ENCODE data around the gene ZC3H10. TPM values are rescaled to one million over a fixed set of nuclear protein-coding genes. Genes with fewer than 3 reads are reported as not detected.

ZC3H10 gene
- total RNA-seq, 1 experiment from 2014 or later = 8.4 TPM

DNA sequence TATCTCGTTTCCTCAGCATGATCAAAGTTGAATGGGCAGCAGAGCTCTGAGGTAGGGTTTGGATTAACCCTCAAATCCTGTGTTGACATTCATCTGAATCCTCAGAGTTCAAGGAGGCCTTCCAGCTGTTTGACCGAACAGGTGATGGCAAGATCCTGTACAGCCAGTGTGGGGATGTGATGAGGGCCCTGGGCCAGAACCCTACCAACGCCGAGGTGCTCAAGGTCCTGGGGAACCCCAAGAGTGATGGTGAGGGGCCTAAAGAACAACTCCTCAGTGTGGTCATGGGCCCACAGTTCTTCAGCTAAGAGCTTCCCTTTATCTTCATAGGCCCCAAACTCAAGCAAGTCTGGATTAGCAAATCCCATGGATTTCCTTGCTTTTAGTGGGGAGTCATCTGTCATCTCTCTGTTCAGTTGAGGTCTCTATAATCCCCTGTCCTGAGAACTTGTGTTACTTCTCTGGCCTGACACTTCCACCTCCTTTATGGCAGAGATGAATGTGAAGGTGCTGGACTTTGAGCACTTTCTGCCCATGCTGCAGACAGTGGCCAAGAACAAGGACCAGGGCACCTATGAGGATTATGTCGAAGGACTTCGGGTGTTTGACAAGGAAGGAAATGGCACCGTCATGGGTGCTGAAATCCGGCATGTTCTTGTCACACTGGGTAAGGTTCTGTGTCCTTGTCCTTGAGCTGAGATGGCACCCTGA lies 41.6 kb downstream of the ZC3H10 start:
- in situ Hi-C loops (cut with HindIII; ENCODE audit: low pct_unique_long_range_greater_than_20kb, low sequenced_read_pairs) = no loop called here
- no peak for DNase-seq (ENCODE audit: low read depth)

DNA sequence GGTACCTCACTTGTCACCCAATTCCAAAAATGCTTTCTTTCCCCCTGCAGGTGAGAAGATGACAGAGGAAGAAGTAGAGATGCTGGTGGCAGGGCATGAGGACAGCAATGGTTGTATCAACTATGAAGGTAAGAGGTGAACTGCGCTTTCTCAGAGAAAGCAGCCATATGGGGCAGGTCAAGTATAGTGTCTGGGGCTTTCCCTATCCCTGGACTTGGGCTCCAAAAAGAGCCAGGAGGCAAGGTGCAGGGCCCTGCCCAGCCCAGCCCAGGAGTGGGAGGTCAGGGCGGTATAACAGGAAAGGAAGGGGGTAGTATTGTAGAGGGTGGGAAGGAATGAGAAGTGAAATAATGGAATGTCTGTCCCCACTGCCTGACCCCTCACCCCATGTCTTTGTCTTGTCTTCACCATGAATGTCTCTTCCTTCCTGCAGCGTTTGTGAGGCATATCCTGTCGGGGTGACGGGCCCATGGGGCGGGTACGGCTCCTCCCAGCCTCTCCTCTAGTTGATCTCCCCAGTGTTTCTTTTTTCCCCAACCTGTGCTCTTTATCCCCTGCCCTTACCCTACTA lies 42.2 kb downstream of the ZC3H10 start:
- in situ Hi-C loops (cut with HindIII; ENCODE audit: low pct_unique_long_range_greater_than_20kb, low sequenced_read_pairs) = no loop called here
- DNase-seq (ENCODE audit: low read depth) = no peak

DNA sequence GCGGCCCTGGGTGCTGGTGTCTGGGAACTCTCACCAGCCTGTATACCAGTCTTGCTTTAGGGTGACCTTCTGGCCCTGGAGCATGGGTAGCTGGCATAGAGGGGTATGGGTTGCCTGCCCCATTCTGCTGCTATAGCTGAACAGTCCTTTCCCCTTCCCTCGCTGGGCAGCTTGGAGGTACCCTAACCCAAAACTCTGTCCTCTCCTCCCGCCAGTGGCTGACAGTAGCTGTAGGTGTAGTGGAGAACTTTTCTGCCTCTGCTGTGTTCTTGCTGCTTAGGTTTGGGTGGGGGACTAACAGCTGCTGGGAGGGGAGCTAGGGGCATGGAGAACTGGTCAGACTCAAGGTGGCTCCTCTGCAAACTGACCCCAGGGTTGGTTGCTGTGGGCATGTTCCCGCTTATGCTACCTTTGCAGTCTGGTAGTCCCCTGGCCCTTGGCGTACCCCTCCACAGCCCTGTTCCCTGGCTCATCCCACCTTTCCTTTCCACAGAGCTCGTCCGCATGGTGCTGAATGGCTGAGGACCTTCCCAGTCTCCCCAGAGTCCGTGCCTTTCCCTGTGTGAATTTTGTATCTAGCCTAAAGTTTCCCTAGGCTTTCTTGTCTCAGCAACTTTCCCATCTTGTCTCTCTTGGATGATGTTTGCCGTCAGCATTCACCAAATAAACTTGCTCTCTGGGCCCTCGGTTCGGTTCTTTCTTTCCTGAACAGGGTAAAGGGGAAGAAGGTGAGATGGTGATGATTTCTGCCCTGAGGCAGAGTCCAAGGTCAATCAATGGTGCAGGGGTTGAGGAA lies 43.0 kb downstream of the ZC3H10 start:
- in situ Hi-C loops (cut with HindIII; ENCODE audit: low pct_unique_long_range_greater_than_20kb, low sequenced_read_pairs) = no loop called here
- no peak for DNase-seq (ENCODE audit: low read depth)

DNA sequence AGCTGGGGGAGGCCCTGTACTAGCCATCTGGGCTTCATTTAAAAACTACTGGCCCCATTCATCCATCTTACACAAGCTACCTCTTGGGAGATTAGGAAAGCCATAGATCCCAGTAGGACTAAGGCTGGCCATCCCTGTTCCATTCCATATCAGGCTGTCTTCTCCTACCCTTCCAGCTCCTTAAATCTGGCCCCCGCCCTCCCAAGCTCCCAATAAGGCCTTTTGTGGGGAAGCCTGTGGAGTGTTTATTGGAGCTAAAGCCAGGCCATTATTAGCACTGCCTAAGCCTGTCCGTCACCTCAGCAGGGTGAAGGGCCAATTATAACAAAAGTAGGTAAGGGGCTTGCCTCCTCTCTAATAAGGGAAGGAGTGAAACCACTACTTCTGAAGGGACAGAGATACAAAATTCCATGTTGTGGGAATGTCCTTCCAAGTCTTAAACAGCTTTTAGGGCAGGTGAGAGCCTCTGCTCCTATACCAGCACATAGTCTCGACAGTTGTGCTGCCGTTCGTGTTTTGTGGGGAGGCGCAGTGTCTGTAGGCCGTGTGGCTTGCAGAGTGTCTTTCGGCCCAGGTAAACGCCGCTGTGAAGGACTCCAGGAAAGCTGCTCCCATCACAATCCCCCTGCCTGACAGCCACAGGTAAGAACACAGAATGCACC lies 43.8 kb downstream of the ZC3H10 start:
- in situ Hi-C loops (cut with HindIII; ENCODE audit: low pct_unique_long_range_greater_than_20kb, low sequenced_read_pairs) = no loop called here
- DNase-seq (ENCODE audit: low read depth) = no peak

DNA sequence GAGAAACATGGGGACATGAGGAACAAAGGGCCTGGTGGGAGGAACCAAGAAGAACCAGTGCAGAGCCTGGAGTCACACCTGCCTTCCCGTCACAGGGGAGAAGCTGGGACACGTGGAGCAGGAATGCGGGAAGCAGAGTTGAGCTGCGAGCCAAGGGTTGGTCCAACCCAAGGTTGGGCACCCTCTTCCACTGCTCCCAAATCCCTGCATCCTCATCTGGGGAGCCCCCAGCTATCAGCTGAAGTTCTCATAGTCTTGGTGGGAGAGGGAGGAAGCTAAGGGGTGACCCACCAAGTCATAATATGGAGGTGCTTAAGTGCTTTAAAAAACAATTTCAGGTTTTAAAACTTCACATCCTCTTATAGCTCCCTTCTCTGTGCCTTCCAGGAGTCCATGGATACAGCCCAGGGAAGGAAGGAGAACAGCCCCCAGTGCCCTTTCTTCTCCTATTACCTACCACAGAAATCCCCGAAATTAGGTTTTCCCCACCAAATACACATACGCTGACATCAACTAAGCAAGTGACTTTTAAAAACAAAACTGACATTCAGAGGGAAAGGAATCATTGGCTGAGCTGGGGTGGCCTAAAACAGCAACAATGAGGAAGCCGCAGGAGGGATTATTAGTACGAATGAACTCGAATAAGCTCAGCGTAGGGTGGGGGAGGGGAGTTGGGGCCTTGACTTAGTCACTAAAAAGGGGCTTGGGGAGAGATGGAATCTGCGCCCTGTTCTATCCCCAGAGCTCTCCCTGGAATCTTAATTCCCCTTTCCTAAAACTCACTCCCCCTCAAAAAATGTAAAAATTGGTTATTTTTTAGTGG lies 44.6 kb downstream of the ZC3H10 start:
- in situ Hi-C loops (cut with HindIII; ENCODE audit: low pct_unique_long_range_greater_than_20kb, low sequenced_read_pairs) = no loop called here
- no peak for DNase-seq (ENCODE audit: low read depth)

DNA sequence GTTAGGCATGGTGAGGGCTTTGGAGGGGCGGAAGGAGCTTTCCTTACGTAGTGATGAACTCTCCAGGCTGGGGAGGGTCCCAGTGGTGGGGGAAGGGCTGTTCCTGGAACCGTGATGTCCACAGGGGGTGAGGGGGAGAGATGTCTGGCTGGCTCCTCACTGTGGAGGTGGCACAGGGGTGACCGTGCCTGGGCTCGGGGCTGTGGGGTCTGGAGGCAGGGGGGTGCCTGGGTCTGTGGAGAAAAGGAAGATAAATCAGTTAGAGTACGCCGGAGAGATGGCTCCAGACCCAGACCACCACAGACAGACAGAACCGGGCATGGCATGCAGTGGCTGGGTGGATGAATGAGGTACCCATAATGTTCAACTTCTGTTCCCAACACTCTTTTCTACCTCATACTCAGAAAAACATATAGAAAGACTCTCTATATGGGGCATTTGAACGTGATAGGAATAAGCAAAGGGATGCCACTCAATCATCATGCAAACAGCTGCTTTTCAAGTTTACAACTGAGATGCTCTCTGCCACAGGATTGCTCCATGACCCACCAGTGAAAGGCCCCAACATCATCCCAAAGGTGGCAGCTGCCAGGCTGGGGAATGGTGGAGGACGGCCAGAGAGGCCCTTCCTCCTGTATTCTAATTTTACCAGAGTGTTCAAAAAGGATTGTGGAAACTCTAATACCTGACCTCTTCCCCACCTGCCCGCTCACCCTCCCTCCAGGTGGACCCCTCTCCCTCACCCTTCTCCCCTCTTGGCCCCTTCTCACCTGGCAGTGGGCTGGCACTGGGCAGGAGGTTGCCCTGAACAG lies 45.7 kb downstream of the ZC3H10 start:
- in situ Hi-C loops (cut with HindIII; ENCODE audit: low pct_unique_long_range_greater_than_20kb, low sequenced_read_pairs) = no loop called here
- no peak for DNase-seq (ENCODE audit: low read depth)

DNA sequence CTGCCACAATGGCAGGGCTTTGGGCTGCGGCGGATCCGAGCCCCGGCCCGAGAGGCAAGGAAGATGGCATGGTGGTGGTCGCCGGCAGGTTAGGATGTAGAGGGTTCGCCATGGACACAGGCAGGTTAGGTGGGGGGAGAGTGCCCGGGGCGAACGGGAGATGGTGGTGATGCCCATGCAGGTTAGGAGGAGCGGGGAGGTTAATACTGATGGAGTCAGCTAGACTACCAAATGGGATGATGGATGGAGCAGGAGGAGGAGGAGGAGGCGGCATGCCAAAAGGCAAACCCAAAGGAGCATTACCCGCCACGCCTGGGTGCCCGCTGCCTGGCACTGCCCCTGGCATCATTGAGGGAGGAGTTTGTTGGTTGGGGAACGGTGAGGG lies 46.3 kb downstream of the ZC3H10 start:
- no peak for DNase-seq (ENCODE audit: low read depth)
- in situ Hi-C loops (cut with HindIII; ENCODE audit: low pct_unique_long_range_greater_than_20kb, low sequenced_read_pairs) = no loop called here

DNA sequence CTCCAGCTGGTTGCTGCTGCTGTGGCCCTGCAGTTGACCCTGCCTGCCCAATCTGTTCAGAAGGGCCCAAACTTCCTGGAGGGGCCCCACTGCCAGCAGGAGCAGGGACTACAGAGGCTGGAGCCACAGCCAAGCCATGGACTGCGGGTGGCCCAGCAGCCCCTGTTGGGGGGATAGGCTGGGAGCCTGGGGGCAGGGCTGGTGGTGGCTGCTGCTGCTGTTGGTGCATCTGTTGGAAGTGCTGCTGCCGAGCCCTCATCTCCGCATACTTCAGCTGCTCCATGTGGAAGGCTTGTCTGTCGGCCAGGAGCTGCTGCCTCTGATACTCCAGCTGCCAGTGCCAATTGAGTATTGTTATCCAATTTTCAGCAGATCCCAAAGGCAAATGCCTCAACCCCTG lies 47.3 kb downstream of the ZC3H10 start:
- no peak for DNase-seq (ENCODE audit: low read depth)
- in situ Hi-C loops (cut with HindIII; ENCODE audit: low pct_unique_long_range_greater_than_20kb, low sequenced_read_pairs) = no loop called here

DNA sequence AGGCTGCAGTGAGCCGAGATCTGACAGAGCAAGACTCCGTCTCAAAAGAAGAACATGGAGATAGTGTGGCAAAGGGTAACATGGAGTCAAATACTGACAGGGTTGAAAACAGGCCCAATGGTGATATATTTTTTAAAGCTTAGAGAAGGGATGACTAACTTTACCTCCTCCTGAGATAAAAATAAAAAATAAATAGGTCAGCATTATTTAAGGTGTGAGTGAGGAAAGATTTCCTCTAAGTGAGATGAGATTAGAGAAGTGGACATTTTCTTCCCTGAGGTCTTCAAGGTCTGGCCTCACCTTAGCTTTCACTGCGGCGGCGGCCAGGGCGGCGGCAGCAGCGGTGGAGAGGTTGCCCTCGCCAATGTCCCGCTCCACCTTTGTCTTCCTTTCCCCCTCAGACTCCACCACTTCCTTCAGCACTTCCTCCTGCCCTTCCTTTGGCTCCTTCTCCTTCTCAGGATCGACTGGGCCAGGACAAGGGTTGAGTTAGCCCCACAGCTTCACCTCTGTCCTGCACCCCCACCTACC lies 51.2 kb downstream of the ZC3H10 start:
- in situ Hi-C loops (cut with HindIII; ENCODE audit: low pct_unique_long_range_greater_than_20kb, low sequenced_read_pairs) = no loop called here
- DNase-seq (ENCODE audit: low read depth) = no peak

DNA sequence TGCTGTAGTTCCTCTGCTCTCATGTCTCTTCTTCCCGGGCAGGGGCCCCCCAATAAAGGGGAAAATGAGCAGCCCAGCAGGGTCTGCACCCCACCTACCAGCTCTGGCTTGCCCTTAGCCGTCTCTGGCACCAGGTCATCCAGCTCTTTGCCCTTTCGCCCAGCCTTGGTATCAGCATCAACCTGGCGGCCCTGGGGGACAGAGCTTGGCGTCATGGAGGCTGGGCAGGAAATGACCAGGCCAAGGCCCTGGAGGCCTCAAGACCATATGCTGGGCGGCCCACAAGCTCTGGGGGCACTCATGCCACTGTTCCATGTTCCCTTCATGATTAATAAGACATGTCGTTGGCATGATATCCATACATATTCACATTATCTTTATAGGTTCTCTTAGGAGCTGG lies 54.8 kb downstream of the ZC3H10 start:
- in situ Hi-C loops (cut with HindIII; ENCODE audit: low pct_unique_long_range_greater_than_20kb, low sequenced_read_pairs) = no loop called here

More for the DNA sequence above, 54.8 kb downstream of the ZC3H10 start:
- no peak for DNase-seq (ENCODE audit: low read depth)

Other genes starting within 250 kb of the ZC3H10 start
- 36.1 and 62.7 TPM in 2 replicates for gene PYM1, start 190.4 kb upstream of the ZC3H10 start, total RNA-seq (2014; rRNA removed; shearing (Covaris generic); ENCODE audit: low replicate concordance)
- gene DGKA, start 187.1 kb upstream of the ZC3H10 start, total RNA-seq (2014; rRNA removed; shearing (Covaris generic); ENCODE audit: low replicate concordance) = 0.17 and 1.2 TPM in 2 replicates
- 10.4 and 27.5 TPM in 2 replicates for gene PMEL, start 152.2 kb upstream of the ZC3H10 start, total RNA-seq (2014; rRNA removed; shearing (Covaris generic); ENCODE audit: low replicate concordance)
- gene CDK2, start 151.4 kb upstream of the ZC3H10 start, total RNA-seq (2014; rRNA removed; shearing (Covaris generic); ENCODE audit: low replicate concordance) = 42.6 and 58.5 TPM in 2 replicates
- gene RAB5B, start 144.2 kb upstream of the ZC3H10 start, total RNA-seq (2014; rRNA removed; shearing (Covaris generic); ENCODE audit: low replicate concordance) = 26.3 and 36.1 TPM in 2 replicates
- 25.3 and 28.7 TPM in 2 replicates for gene SUOX, start 121.0 kb upstream of the ZC3H10 start, total RNA-seq (2014; rRNA removed; shearing (Covaris generic); ENCODE audit: low replicate concordance)
- gene IKZF4, start 97.2 kb upstream of the ZC3H10 start, total RNA-seq (2014; rRNA removed; shearing (Covaris generic); ENCODE audit: low replicate concordance) = 0.34 and 1.9 TPM in 2 replicates
- 1,254 and 1,317 TPM in 2 replicates for gene RPS26, start 76.3 kb upstream of the ZC3H10 start, total RNA-seq (2014; rRNA removed; shearing (Covaris generic); ENCODE audit: low replicate concordance)
- gene ERBB3, start 38.1 kb upstream of the ZC3H10 start, total RNA-seq (2014; rRNA removed; shearing (Covaris generic); ENCODE audit: low replicate concordance) = 0.75 and 1.8 TPM in 2 replicates
- 415 and 417 TPM in 2 replicates for gene PA2G4, start 13.7 kb upstream of the ZC3H10 start, total RNA-seq (2014; rRNA removed; shearing (Covaris generic); ENCODE audit: low replicate concordance)
- 3,851 and 5,660 TPM in 2 replicates for gene RPL41, start 1.6 kb upstream of the ZC3H10 start, total RNA-seq (2014; rRNA removed; shearing (Covaris generic); ENCODE audit: low replicate concordance)
- 155 and 163 TPM in 2 replicates for gene ESYT1, start 10.0 kb downstream of the ZC3H10 start, total RNA-seq (2014; rRNA removed; shearing (Covaris generic); ENCODE audit: low replicate concordance)
- gene MYL6B, start 34.3 kb downstream of the ZC3H10 start, total RNA-seq (2014; rRNA removed; shearing (Covaris generic); ENCODE audit: low replicate concordance) = 216 and 250 TPM in 2 replicates
- gene MYL6, start 40.1 kb downstream of the ZC3H10 start, total RNA-seq (2014; rRNA removed; shearing (Covaris generic); ENCODE audit: low replicate concordance) = 3,263 and 3,510 TPM in 2 replicates
- 19.3 and 27.0 TPM in 2 replicates for gene SMARCC2, start 71.2 kb downstream of the ZC3H10 start, total RNA-seq (2014; rRNA removed; shearing (Covaris generic); ENCODE audit: low replicate concordance)
- 83.0 and 119 TPM in 2 replicates for gene RNF41, start 103.7 kb downstream of the ZC3H10 start, total RNA-seq (2014; rRNA removed; shearing (Covaris generic); ENCODE audit: low replicate concordance)
- 162 and 187 TPM in 2 replicates for gene NABP2, start 106.1 kb downstream of the ZC3H10 start, total RNA-seq (2014; rRNA removed; shearing (Covaris generic); ENCODE audit: low replicate concordance)
- not detected in 2 replicates for gene SLC39A5, start 111.8 kb downstream of the ZC3H10 start, total RNA-seq (2014; rRNA removed; shearing (Covaris generic); ENCODE audit: low replicate concordance)
- gene ANKRD52, start 140.1 kb downstream of the ZC3H10 start, total RNA-seq (2014; rRNA removed; shearing (Covaris generic); ENCODE audit: low replicate concordance) = 15.1 and 15.7 TPM in 2 replicates
- gene COQ10A, start 148.7 kb downstream of the ZC3H10 start, total RNA-seq (2014; rRNA removed; shearing (Covaris generic); ENCODE audit: low replicate concordance) = 21.7 and 25.1 TPM in 2 replicates
- gene CS, start 182.1 kb downstream of the ZC3H10 start, total RNA-seq (2014; rRNA removed; shearing (Covaris generic); ENCODE audit: low replicate concordance) = 73.6 and 84.6 TPM in 2 replicates
- 244 and 346 TPM in 2 replicates for gene CNPY2, start 197.7 kb downstream of the ZC3H10 start, total RNA-seq (2014; rRNA removed; shearing (Covaris generic); ENCODE audit: low replicate concordance)
- gene PAN2, start 215.7 kb downstream of the ZC3H10 start, total RNA-seq (2014; rRNA removed; shearing (Covaris generic); ENCODE audit: low replicate concordance) = 29.0 and 59.6 TPM in 2 replicates
- gene IL23A, start 220.6 kb downstream of the ZC3H10 start, total RNA-seq (2014; rRNA removed; shearing (Covaris generic); ENCODE audit: low replicate concordance) = 0.32 and 0.51 TPM in 2 replicates
- gene STAT2, start 241.8 kb downstream of the ZC3H10 start, total RNA-seq (2014; rRNA removed; shearing (Covaris generic); ENCODE audit: low replicate concordance) = 89.5 and 90.1 TPM in 2 replicates
- gene APOF, start 244.6 kb downstream of the ZC3H10 start, total RNA-seq (2014; rRNA removed; shearing (Covaris generic); ENCODE audit: low replicate concordance) = not detected in 2 replicates

All from Caki2 (cell line).